ENCODE measurements around the gene MYO15B. TPM values are rescaled to one million over a fixed set of nuclear protein-coding genes. Genes with fewer than 3 reads are reported as not detected.

MYO15B gene
- total and polyA plus RNA-seq, 10 donors, result 123 to 569 (median 347) TPM

- WGBS, 5 donors, result 83 to 90% (median 87%) methylated on average over 17 to 24 of the region's 24 CpGs
- Histone ChIP-seq H3K27ac (no peak overlapping the region), H3K4me3 (no peak overlapping the region), H3K36me3 (peaks cover 0 to 100% (median 96%) of the 10 kb centered on the region in 6 donors), H3K9me3 (no peaks in the 10 kb centered on the region), H3K4me1 (no peaks in the 10 kb centered on the region), H3K27me3 (replicated peaks in 1 of 7) (no peaks in the 10 kb centered on the region)
- TF ChIP-seq CTCF (IDR thresholded peaks at IDR 0.05 in 8 of 11, conservative IDR thresholded peaks at IDR 0.05 in 3 of 11), result no peak
- TF ChIP-seq POLR2AphosphoS5 (IDR thresholded peaks at IDR 0.05), result peak in 1 of 3 donors; percentile 41
- TF ChIP-seq POLR2A (IDR thresholded peaks at IDR 0.05), result no peak
- intact Hi-C loops (cut with DNase I; ENCODE audit: low total_unique reads), result no loop called here
- no peak for DNase-seq
These were observed 29.0 kb downstream of the MYO15B start for GRCh38 chr17:75616521-75617122.

- Histone ChIP-seq H3K36me3 (peaks cover 0 to 100% (median 92%) of the 10 kb centered on the region in 6 donors), H3K9me3 (no peaks in the 10 kb centered on the region), H3K27me3 (replicated peaks in 1 of 7) (no peaks in the 10 kb centered on the region), H3K4me3 (no peak overlapping the region), H3K4me1 (no peaks in the 10 kb centered on the region), H3K27ac (no peak overlapping the region)
- TF ChIP-seq CTCF (IDR thresholded peaks at IDR 0.05 in 8 of 11, conservative IDR thresholded peaks at IDR 0.05 in 3 of 11), result no peak
- no peak for TF ChIP-seq POLR2AphosphoS5 (IDR thresholded peaks at IDR 0.05)
- no peak for TF ChIP-seq POLR2A (IDR thresholded peaks at IDR 0.05)
- intact Hi-C loops (cut with DNase I; ENCODE audit: low total_unique reads), result no loop called here
- DNase-seq, result no peak
- 87 to 97% (median 94%) methylated on average over 12 to 16 of the region's 16 CpGs for WGBS, 5 donors
These were observed 29.6 kb downstream of the MYO15B start for GRCh38 chr17:75617218-75617617.

GRCh38 chr17:75617675-75618074 is 30.1 kb downstream of the MYO15B start:
- Histone ChIP-seq H3K4me1 (no peaks in the 10 kb centered on the region), H3K36me3 (peaks cover 0 to 100% (median 90%) of the 10 kb centered on the region in 6 donors), H3K9me3 (no peaks in the 10 kb centered on the region), H3K27ac (no peak overlapping the region), H3K27me3 (replicated peaks in 1 of 7) (no peaks in the 10 kb centered on the region), H3K4me3 (no peak overlapping the region)
- intact Hi-C loops (cut with DNase I; ENCODE audit: low total_unique reads), result no loop called here
- DNase-seq, result no peak
- TF ChIP-seq POLR2AphosphoS5 (IDR thresholded peaks at IDR 0.05) (peak in 2 of 3 donors; percentile 20 to 21), CTCF (IDR thresholded peaks at IDR 0.05 in 8 of 11, conservative IDR thresholded peaks at IDR 0.05 in 3 of 11) (no peak)
- WGBS, 5 donors, result 79 to 94% (median 92%) methylated on average over 10 to 11 of the region's 11 CpGs

- Histone ChIP-seq H3K9me3 (no peaks in the 10 kb centered on the region), H3K36me3 (peaks cover 0 to 100% (median 84%) of the 10 kb centered on the region in 6 donors), H3K27ac (no peak overlapping the region), H3K4me1 (no peaks in the 10 kb centered on the region), H3K27me3 (replicated peaks in 1 of 7) (no peaks in the 10 kb centered on the region), H3K4me3 (no peak overlapping the region)
- no peak for DNase-seq
- intact Hi-C loops (cut with DNase I; ENCODE audit: low total_unique reads), result no loop called here
- TF ChIP-seq POLR2AphosphoS5 (IDR thresholded peaks at IDR 0.05) (no peak), CTCF (IDR thresholded peaks at IDR 0.05 in 8 of 11, conservative IDR thresholded peaks at IDR 0.05 in 3 of 11) (peak in 3 of 11 experiments; percentile 7 to 42 (median 14)), POLR2A (IDR thresholded peaks at IDR 0.05) (no peak)
- 88 to 91% (median 90%) methylated on average over 20 to 36 of the region's 36 CpGs for WGBS, 5 donors
These were observed 32.2 kb downstream of the MYO15B start for GRCh38 chr17:75619506-75620431.

All from spleen (tissue), 11 donors.